CD14-positive monocyte (primary cell): Measurements from ENCODE around the gene PFKFB4. TPM values are rescaled to one million over a fixed set of nuclear protein-coding genes. Genes with fewer than 3 reads are reported as not detected.

Source experiments
- DNase-seq, 3 donors: peaks; one replicate each; pipeline ENCODE4 v3.0.0-alpha.2; 2011 to 2022
- H2AFZ ChIP-seq: 2 replicates; pipeline ENCODE4 v1.6.0; 2012; ENCODE audit warnings: mild to moderate bottlenecking, low read depth, low read length, inconsistent platforms; ENCODE audit not compliant: insufficient read depth, poor library complexity, severe bottlenecking
- H3K27ac ChIP-seq, 2 donors: 1 replicate in 1 of 2; 2 replicates in 1 of 2; pipeline ENCODE4 v1.5.1; 2012 to 2013; ENCODE audit warnings: low read length in 2 of 2, control low read depth in 1 of 2, inconsistent platforms in 1 of 2, low read depth in 1 of 2, mild to moderate bottlenecking in 1 of 2
- H3K27me3 ChIP-seq, 2 donors: one replicate each; pipeline versions ENCODE4 v1.6.0 to v1.6.1; 2011 to 2013; ENCODE audit warnings: low read length in 2 of 2; ENCODE audit not compliant: control insufficient read depth in 2 of 2, insufficient read depth in 2 of 2
- H3K36me3 ChIP-seq, 2 donors: replicated peaks in 1 of 2; 1 replicate in 1 of 2; 2 replicates in 1 of 2; pipeline versions ENCODE4 v1.5.1 to v1.6.1; 2012 to 2013; ENCODE audit warnings: low read length in 2 of 2, control low read depth in 1 of 2, inconsistent platforms in 1 of 2, mild to moderate bottlenecking in 1 of 2; ENCODE audit not compliant: insufficient read depth in 2 of 2, control insufficient read depth in 1 of 2
- H3K4me1 ChIP-seq, 2 donors: 1 replicate in 1 of 2; 2 replicates in 1 of 2; pipeline versions ENCODE4 v1.5.1 to v1.6.1; 2012 to 2013; ENCODE audit warnings: low read length in 2 of 2, control low read depth in 1 of 2, inconsistent platforms in 1 of 2, mild to moderate bottlenecking in 1 of 2, moderate library complexity in 1 of 2; ENCODE audit not compliant: insufficient read depth in 2 of 2, control insufficient read depth in 1 of 2
- H3K4me2 ChIP-seq: replicated peaks from 2 replicates; pipeline ENCODE3; 2012; ENCODE audit warnings: low read length, moderate library complexity, mild to moderate bottlenecking; ENCODE audit not compliant: poor library complexity, severe bottlenecking; ENCODE audit errors: extremely low read depth
- H3K4me3 ChIP-seq, 3 experiments: fragments of 200-600 bp in 1 of 3; sonication (generic) in 1 of 3; replicated peaks in 1 of 3; 1 replicate in 2 of 3; 2 replicates in 1 of 3; pipeline ENCODE4 v1.5.1; 2011 to 2013; ENCODE audit warnings: low read length in 3 of 3, mild to moderate bottlenecking in 3 of 3, control low read depth in 2 of 3, low read depth in 2 of 3, inconsistent platforms in 1 of 3, moderate library complexity in 1 of 3
- H3K79me2 ChIP-seq: 2 replicates; pipeline ENCODE4 v1.6.0; 2012; ENCODE audit warnings: mild to moderate bottlenecking, control low read depth, inconsistent platforms, low read length, moderate library complexity; ENCODE audit not compliant: insufficient read depth
- H3K9ac ChIP-seq: 2 replicates; pipeline ENCODE4 v1.6.0; 2017; ENCODE audit warnings: low read length, mild to moderate bottlenecking; ENCODE audit not compliant: insufficient read depth, poor library complexity, severe bottlenecking
- H3K9me3 ChIP-seq, 2 donors: replicated peaks in 1 of 2; 1 replicate in 1 of 2; 2 replicates in 1 of 2; pipeline versions ENCODE4 v1.5.1 to v1.6.1; 2012 to 2013; ENCODE audit warnings: low read length in 2 of 2, control low read depth in 1 of 2; ENCODE audit not compliant: control insufficient read depth in 1 of 2, insufficient read depth in 1 of 2
- H4K20me1 ChIP-seq: 2 replicates; pipeline ENCODE4 v1.6.0; 2012; ENCODE audit warnings: mild to moderate bottlenecking, low read length, control low read depth, moderate library complexity; ENCODE audit not compliant: insufficient read depth
- H3K27ac Mint-ChIP-seq, 7 donors: one replicate each; pipeline ENCODE4 v1.8.0; 2020; ENCODE audit warnings: mild to moderate bottlenecking in 7 of 7, mixed read lengths in 7 of 7, moderate library complexity in 6 of 7, inconsistent platforms in 2 of 7
- H3K27me3 Mint-ChIP-seq, 3 donors: one replicate each; pipeline ENCODE4 v1.8.0; 2021 to 2022; ENCODE audit warnings: low read depth in 3 of 3, mild to moderate bottlenecking in 3 of 3, mixed read lengths in 3 of 3, moderate library complexity in 3 of 3, inconsistent platforms in 1 of 3
- H3K36me3 Mint-ChIP-seq, 2 donors: one replicate each; pipeline ENCODE4 v1.8.0; 2020; ENCODE audit warnings: mixed read lengths in 2 of 2, inconsistent platforms in 1 of 2, mild to moderate bottlenecking in 1 of 2
- H3K4me1 Mint-ChIP-seq: one replicate; pipeline ENCODE4 v1.8.0; 2020; ENCODE audit warnings: mild to moderate bottlenecking, mixed read lengths
- H3K4me3 Mint-ChIP-seq, 2 donors: one replicate each; pipeline ENCODE4 v1.8.0; 2020; ENCODE audit warnings: mild to moderate bottlenecking in 2 of 2, mixed read lengths in 2 of 2, moderate library complexity in 1 of 2
- H3K9me3 Mint-ChIP-seq, 7 donors: one replicate each; pipeline ENCODE4 v1.8.0; 2020 to 2022; ENCODE audit warnings: mixed read lengths in 7 of 7, mild to moderate bottlenecking in 6 of 7, moderate library complexity in 6 of 7, inconsistent platforms in 2 of 7
- WGBS: methylation state at CpG from one replicate; pipeline ENCODE4 v1.1.5; 2013; ENCODE audit warnings: missing lambda C conversion rate; ENCODE audit not compliant: insufficient coverage; 5-methylcytosine and 5-hydroxymethylcytosine counted together
- intact Hi-C, 2 donors: fragments of 100-400 bp; cut with micrococcal nuclease; formaldehyde crosslinking; loops; one replicate each; pipeline versions ENCODE4 v1.15.0 to v1.15.1; 2023
- polyA plus RNA-seq, 3 donors: library from polyadenylated mRNA; depleted of rRNA in 1 of 3; unstranded in 2 of 3; stranded (reverse) in 1 of 3; fragments of 300-500 nt in 2 of 3; fragments of >200 nt in 1 of 3; fragmentation: Illumina TruSeq in 2 of 3; gene quantifications; 1 replicate in 2 of 3; 2 replicates in 1 of 3; pipeline ENCODE4 v1.2.3, GENCODE V29; 2012 to 2021
- TF ChIP-seq, protein P1 (sequence below): fragments of 200-600 bp; IDR thresholded peaks from one replicate; pipeline ENCODE4 v1.8.0; 2022; ENCODE audit warnings: antibody characterized with exemption, mild to moderate bottlenecking

The PFKFB4 gene
- polyA plus RNA-seq, 3 donors, result 32.2 to 44.9 (median 34.9) TPM

GRCh38 chr3:48500656-48501055 lies 55.9 kb downstream of the PFKFB4 start:
- H3K27ac ChIP-seq, result no peak overlapping the region
- Mint-ChIP-seq H3K27me3 (peaks cover 0 to 1% (median 0%) of the 10 kb centered on the region in 3 donors), H3K4me1 (peaks cover 43% of the 10 kb centered on the region), H3K4me3 (no peak overlapping the region), H3K36me3 (peaks cover 34 to 55% of the 10 kb centered on the region in 2 donors), H3K27ac (peak overlapping the region in 1 of 7 donors; percentile 62), H3K9me3 (peaks cover 7 to 12% (median 7%) of the 10 kb centered on the region in 7 donors)
- no peak for DNase-seq
- intact Hi-C loops, result no loop called here
- TF ChIP-seq, protein P1, sequence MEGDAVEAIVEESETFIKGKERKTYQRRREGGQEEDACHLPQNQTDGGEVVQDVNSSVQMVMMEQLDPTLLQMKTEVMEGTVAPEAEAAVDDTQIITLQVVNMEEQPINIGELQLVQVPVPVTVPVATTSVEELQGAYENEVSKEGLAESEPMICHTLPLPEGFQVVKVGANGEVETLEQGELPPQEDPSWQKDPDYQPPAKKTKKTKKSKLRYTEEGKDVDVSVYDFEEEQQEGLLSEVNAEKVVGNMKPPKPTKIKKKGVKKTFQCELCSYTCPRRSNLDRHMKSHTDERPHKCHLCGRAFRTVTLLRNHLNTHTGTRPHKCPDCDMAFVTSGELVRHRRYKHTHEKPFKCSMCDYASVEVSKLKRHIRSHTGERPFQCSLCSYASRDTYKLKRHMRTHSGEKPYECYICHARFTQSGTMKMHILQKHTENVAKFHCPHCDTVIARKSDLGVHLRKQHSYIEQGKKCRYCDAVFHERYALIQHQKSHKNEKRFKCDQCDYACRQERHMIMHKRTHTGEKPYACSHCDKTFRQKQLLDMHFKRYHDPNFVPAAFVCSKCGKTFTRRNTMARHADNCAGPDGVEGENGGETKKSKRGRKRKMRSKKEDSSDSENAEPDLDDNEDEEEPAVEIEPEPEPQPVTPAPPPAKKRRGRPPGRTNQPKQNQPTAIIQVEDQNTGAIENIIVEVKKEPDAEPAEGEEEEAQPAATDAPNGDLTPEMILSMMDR, result no peak
- peaks cover 46% of the 10 kb centered on the region for H4K20me1 ChIP-seq
- H3K4me1 ChIP-seq, result peaks cover 27 to 33% of the 10 kb centered on the region in 2 donors
- H3K36me3 ChIP-seq, result peaks cover 5 to 49% of the 10 kb centered on the region in 2 donors
- H3K79me2 ChIP-seq, result peaks cover 21% of the 10 kb centered on the region
- peaks cover 6 to 8% of the 10 kb centered on the region in 2 donors for H3K9me3 ChIP-seq
- H3K9ac ChIP-seq, result no peak overlapping the region
- 97% methylated on average over 5 of the region's 5 CpGs for WGBS
- H2AFZ ChIP-seq, result no peak overlapping the region
- H3K27me3 ChIP-seq, result no peaks in the 10 kb centered on the region
- no peak overlapping the region for H3K4me3 ChIP-seq
- H3K4me2 ChIP-seq, result no peak overlapping the region

- H3K9me3 Mint-ChIP-seq, result peaks cover 0 to 2% (median 2%) of the 10 kb centered on the region in 7 donors
- WGBS, result 80% methylated on average over 1 of the region's 3 CpGs
- Histone ChIP-seq H3K9ac (no peak overlapping the region), H3K9me3 (peaks cover under 1 to 2% of the 10 kb centered on the region in 2 donors), H4K20me1 (peaks cover 6% of the 10 kb centered on the region), H3K36me3 (peaks cover 18 to 33% of the 10 kb centered on the region in 2 donors), H3K79me2 (no peaks in the 10 kb centered on the region), H3K27ac (no peak overlapping the region), H3K4me3 (no peak overlapping the region), H3K4me1 (peaks cover 11 to 12% of the 10 kb centered on the region in 2 donors), H3K4me2 (no peak overlapping the region), H2AFZ (no peak overlapping the region), H3K27me3 (no peaks in the 10 kb centered on the region)
- H3K27ac Mint-ChIP-seq, result peak overlapping the region in 2 of 7 donors; percentile 48 to 65
- no peaks in the 10 kb centered on the region for H3K27me3 Mint-ChIP-seq
- TF ChIP-seq, protein P1, result no peak
- peaks cover 13% of the 10 kb centered on the region for H3K4me1 Mint-ChIP-seq
- no peak for DNase-seq
- no peak overlapping the region for H3K4me3 Mint-ChIP-seq
- peaks cover 33 to 74% of the 10 kb centered on the region in 2 donors for H3K36me3 Mint-ChIP-seq
- intact Hi-C loops, result no loop called here
Measured at GRCh38 chr3:48493203-48493501, 63.5 kb downstream of the PFKFB4 start.
